GM12878 (cell line): Measurements from ENCODE around the gene INO80E. TPM values are rescaled to one million over a fixed set of nuclear protein-coding genes. Genes with fewer than 3 reads are reported as not detected.

Source experiments
- ATAC-seq: fragments of 200-7000 bp; cut with Tn5 transposase; 3 replicates; pipeline ENCODE4 v1.9.1; 2020; ENCODE audit warnings: mild to moderate bottlenecking, moderate library complexity
- BruUV-seq: library from RNA; stranded (reverse); fragments of 400-500 nt; replicated peaks from 2 replicates; lab custom pipeline; 2021; lab: Mats Ljungman, UMichigan
- CTCF ChIA-PET: fragments of 300-600 bp; sonication (Branson Sonifier 250); formaldehyde crosslinking; extraction: SDS; loops from one replicate; lab custom pipeline; 2021; ENCODE audit warnings: inconsistent platforms; lab: Yijun Ruan, JAX
- POLR2A ChIA-PET: fragments of 350-600 bp; formaldehyde crosslinking; extraction: SDS; loops from one replicate; lab custom pipeline; 2021; ENCODE audit warnings: inconsistent platforms; lab: Charles Lee
- RAD21 ChIA-PET: fragments of 300-600 bp; sonication (Branson Sonifier 250); formaldehyde crosslinking; loops from one replicate; lab custom pipeline; 2023; ENCODE audit warnings: antibody characterized with exemption; ENCODE audit not compliant: unreplicated experiment; lab: Charles Lee
- SMC1A ChIA-PET: fragments of 300-600 bp; sonication (Branson Sonifier 250); formaldehyde crosslinking; loops from one replicate; lab custom pipeline; 2023; ENCODE audit not compliant: unreplicated experiment, uncharacterized antibody; lab: Charles Lee
- DNase-seq: peaks from one replicate; pipeline ENCODE4 v3.0.0-alpha.2; 2011; ENCODE audit warnings: low read depth, low spot score
- FAIRE-seq: peaks from 3 replicates; lab custom pipeline; 2011; peaks lifted over from hg19 to GRCh38; lab: Jason Lieb, UNC
- H2AFZ ChIP-seq: 2 replicates; pipeline ENCODE4 v1.6.0; 2011; ENCODE audit warnings: low read depth, low read length, control low read depth; ENCODE audit not compliant: control insufficient read depth
- H3K27ac ChIP-seq: 2 replicates; pipeline ENCODE4 v1.5.1; 2011; ENCODE audit warnings: control low read depth; ENCODE audit not compliant: control insufficient read depth, insufficient read depth
- H3K27me3 ChIP-seq, 2 experiments: replicated peaks in 1 of 2; 2 replicates each; pipeline versions ENCODE4 v1.6.0 to v1.6.1; 2011; ENCODE audit warnings: low read length in 1 of 2; ENCODE audit not compliant: control insufficient read depth in 2 of 2, insufficient read depth in 2 of 2
- H3K36me3 ChIP-seq, 2 experiments: 2 replicates each; pipeline ENCODE4 v1.5.1; 2011; ENCODE audit warnings: low read length in 1 of 2; ENCODE audit not compliant: control insufficient read depth in 2 of 2, insufficient read depth in 2 of 2
- H3K4me1 ChIP-seq: 2 replicates; pipeline ENCODE4 v1.6.1; 2011; ENCODE audit warnings: mild to moderate bottlenecking, low read length, moderate library complexity, mixed read lengths; ENCODE audit not compliant: control insufficient read depth, insufficient read depth
- H3K4me2 ChIP-seq: 2 replicates; pipeline ENCODE4 v1.6.0; 2011; ENCODE audit warnings: control low read depth; ENCODE audit not compliant: control insufficient read depth, insufficient read depth
- H3K4me3 ChIP-seq: fragments of 200-600 bp; sonication (generic); 2 replicates; pipeline ENCODE4 v1.5.1; 2016
- H3K79me2 ChIP-seq: 2 replicates; pipeline ENCODE4 v1.6.0; 2011; ENCODE audit warnings: low read length; ENCODE audit not compliant: control insufficient read depth, insufficient read depth
- H3K9ac ChIP-seq: 2 replicates; pipeline ENCODE4 v1.8.0; 2011; ENCODE audit warnings: low read length, control low read depth, mixed read lengths; ENCODE audit not compliant: control insufficient read depth, insufficient read depth
- H3K9me3 ChIP-seq: replicated peaks from 3 replicates; pipeline ENCODE4 v1.5.1; 2011; ENCODE audit warnings: mild to moderate bottlenecking, low read length; ENCODE audit not compliant: control insufficient read depth, insufficient read depth
- H4K20me1 ChIP-seq: 2 replicates; pipeline ENCODE4 v1.6.0; 2011; ENCODE audit not compliant: control insufficient read depth, insufficient read depth
- E2F8 ChIP-seq: fragments of 450-650 bp; IDR thresholded peaks from 2 replicates; pipeline ENCODE4 v1.6.1; 2018; ENCODE audit warnings: mild to moderate bottlenecking, low read depth, moderate library complexity; ENCODE audit not compliant: partially characterized antibody
- IRF4 ChIP-seq: IDR thresholded peaks from 2 replicates; pipeline ENCODE4 v1.6.1; 2011; ENCODE audit warnings: low read depth, low read length
- KDM1A ChIP-seq: fragments of 200-600 bp; sonication (generic); IDR thresholded peaks from 2 replicates; pipeline ENCODE4 v1.6.1; 2016; ENCODE audit warnings: borderline replicate concordance
- MLLT1 ChIP-seq: fragments of 450-650 bp; IDR thresholded peaks from 2 replicates; pipeline ENCODE4 v1.6.1; 2016; ENCODE audit warnings: mild to moderate bottlenecking
- MYB ChIP-seq: fragments of 150-350 bp; IDR thresholded peaks from 2 replicates; pipeline ENCODE4 v1.6.1; 2014; ENCODE audit warnings: mild to moderate bottlenecking, low read depth, low read length, borderline replicate concordance
- POLR2AphosphoS2 ChIP-seq: IDR thresholded peaks from 2 replicates; pipeline ENCODE4 v1.6.1; 2011; ENCODE audit warnings: low read depth, mild to moderate bottlenecking, low read length, improper control_type of control experiment, moderate library complexity
- SUPT20H ChIP-seq: IDR thresholded peaks from 2 replicates; pipeline ENCODE4 v1.6.1; 2011; ENCODE audit warnings: low read depth, mild to moderate bottlenecking, low read length, moderate library complexity, borderline replicate concordance; ENCODE audit not compliant: control insufficient read depth
- ZNF274 ChIP-seq: IDR thresholded peaks from one replicate; pipeline ENCODE4 v1.8.0; 2011; ENCODE audit not compliant: insufficient read length, insufficient read depth
- WGBS: methylation state at CpG from one replicate; pipeline ENCODE4 v1.1.6; 2016; ENCODE audit warnings: low lambda C conversion rate; ENCODE audit not compliant: insufficient replicate concordance, insufficient coverage; ENCODE audit errors: missing lambda C conversion rate; 5-methylcytosine and 5-hydroxymethylcytosine counted together
- in situ Hi-C: fragments of 300-500 bp; cut with MboI; formaldehyde crosslinking; loops from 9 replicates; pipeline ENCODE4 v1.14.3; 2018; ENCODE audit warnings: mixed read lengths
- intact Hi-C: fragments of 100-400 bp; cut with micrococcal nuclease; formaldehyde crosslinking; loops from one replicate; pipeline ENCODE4 v1.14.2; 2022; ENCODE audit not compliant: unreplicated experiment
- polyA plus RNA-seq, 11 experiments: library from polyadenylated mRNA; depleted of rRNA in 4 of 11; unstranded in 6 of 11; stranded (reverse) in 5 of 11; fragments of >200 nt; fragmentation: Nextera tagmentation in 4 of 11; fragmentation: Illumina TruSeq in 1 of 11; extraction: Ambion mirVana in 4 of 11; extraction: Trizol in 1 of 11; gene quantifications; 1 replicate in 1 of 11; 2 replicates in 10 of 11; pipeline versions ENCODE4 v1.2.1 to v1.2.3, GENCODE V29; 2011 to 2016; ENCODE audit warnings: inconsistent platforms in 2 of 11, missing spikeins in 2 of 11, low read depth in 1 of 11
- total RNA-seq, 4 experiments: library from RNA; depleted of rRNA in 3 of 4; stranded (reverse); fragments of >200 nt in 3 of 4; fragmentation: Illumina TruSeq in 1 of 4; extraction: Trizol in 1 of 4; gene quantifications; 2 replicates each; pipeline versions ENCODE4 v1.2.1 to v1.2.3, GENCODE V29; 2013 to 2021
- TF ChIP-seq, protein P1 (sequence below): IDR thresholded peaks from 2 replicates; pipeline ENCODE4 v1.6.1; 2011; ENCODE audit warnings: mild to moderate bottlenecking, low read depth, low read length, moderate library complexity; ENCODE audit not compliant: insufficient replicate concordance
- TF ChIP-seq, protein P2 (sequence below): fragments of 450-650 bp; formaldehyde crosslinking; IDR thresholded peaks from 2 replicates; pipeline ENCODE4 v1.4.0; 2020; ENCODE audit warnings: mild to moderate bottlenecking, moderate library complexity

The INO80E gene
- total and polyA plus RNA-seq, 10 of the 15 experiments (the other 5 are each of a cell fraction or from before 2014, with no cell fraction given): 0.39 to 74.0 (median 33.0) TPM

DNA sequence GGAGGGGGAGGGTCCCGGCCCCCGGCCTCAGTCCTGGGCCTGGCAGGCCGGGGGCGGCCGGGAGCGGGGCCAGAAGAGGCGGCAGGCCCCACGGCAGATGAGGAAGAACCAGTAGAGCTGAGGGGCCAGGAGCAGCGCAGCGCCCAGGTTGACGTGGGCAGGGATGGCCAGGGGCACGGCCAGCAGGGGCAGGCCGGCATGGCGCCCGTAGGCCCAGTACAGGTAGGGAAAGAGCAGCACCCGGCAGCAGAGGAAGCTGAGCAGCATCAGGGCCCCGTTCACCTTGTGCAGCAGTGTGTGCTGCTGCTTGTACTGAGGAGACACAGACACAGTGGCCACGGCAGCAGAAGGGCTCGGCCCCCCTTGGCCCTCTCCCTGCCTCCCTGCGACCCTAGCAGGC lies 29.1 kb downstream of the INO80E start:
- in situ Hi-C loops (loop anchor here (5.0 kb wide), 1 partner anchor 328 kb away; no protein-coding TSS in a partner anchor), intact Hi-C loops (loop anchor here (10.0 kb wide), 1 partner anchor 120 kb away; the partner anchor contains the start of gene ASPHD1)
- Histone ChIP-seq H3K27ac (no peak overlapping the region), H2AFZ (no peak overlapping the region), H3K4me1 (0 out of 2 replicates have a peak, but pooled peaks cover 2% of the 10 kb centered on the region), H3K27me3 (peaks cover 3 to 9% of the 10 kb centered on the region in 2 experiments; a peak in 3 of 4 replicates), H3K9me3 (no peaks in the 10 kb centered on the region), H3K36me3 (no peaks in the 10 kb centered on the region), H3K4me3 (no peak overlapping the region), H4K20me1 (no peaks in the 10 kb centered on the region; the same call in 1 of the 2 replicates), H3K9ac (no peak overlapping the region), H3K79me2 (no peaks in the 10 kb centered on the region), H3K4me2 (no peak overlapping the region)
- ChIA-PET POLR2A (no interaction called here), RAD21 (no interaction called here), CTCF (interaction anchor here (1.0 kb wide), 1 partner anchor 7 kb away, joined by 3 read pairs; no protein-coding TSS in a partner anchor), SMC1A (no interaction called here)
- DNase-seq: no peak
- 22% methylated on average over 20 of the region's 20 CpGs for WGBS
- ATAC-seq: no peak
- BruUV-seq: no TSS peak
- FAIRE-seq: no peak
- TF ChIP-seq POLR2AphosphoS2: no peak
- no peak for TF ChIP-seq E2F8
- TF ChIP-seq ZNF274: no peak
- TF ChIP-seq MYB: no peak
- no peak for TF ChIP-seq SUPT20H
- TF ChIP-seq, protein P1, sequence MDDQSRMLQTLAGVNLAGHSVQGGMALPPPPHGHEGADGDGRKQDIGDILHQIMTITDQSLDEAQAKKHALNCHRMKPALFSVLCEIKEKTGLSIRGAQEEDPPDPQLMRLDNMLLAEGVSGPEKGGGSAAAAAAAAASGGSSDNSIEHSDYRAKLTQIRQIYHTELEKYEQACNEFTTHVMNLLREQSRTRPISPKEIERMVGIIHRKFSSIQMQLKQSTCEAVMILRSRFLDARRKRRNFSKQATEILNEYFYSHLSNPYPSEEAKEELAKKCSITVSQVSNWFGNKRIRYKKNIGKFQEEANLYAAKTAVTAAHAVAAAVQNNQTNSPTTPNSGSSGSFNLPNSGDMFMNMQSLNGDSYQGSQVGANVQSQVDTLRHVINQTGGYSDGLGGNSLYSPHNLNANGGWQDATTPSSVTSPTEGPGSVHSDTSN: no peak
- no peak for TF ChIP-seq KDM1A
- TF ChIP-seq MLLT1: no peak
- TF ChIP-seq, protein P2, sequence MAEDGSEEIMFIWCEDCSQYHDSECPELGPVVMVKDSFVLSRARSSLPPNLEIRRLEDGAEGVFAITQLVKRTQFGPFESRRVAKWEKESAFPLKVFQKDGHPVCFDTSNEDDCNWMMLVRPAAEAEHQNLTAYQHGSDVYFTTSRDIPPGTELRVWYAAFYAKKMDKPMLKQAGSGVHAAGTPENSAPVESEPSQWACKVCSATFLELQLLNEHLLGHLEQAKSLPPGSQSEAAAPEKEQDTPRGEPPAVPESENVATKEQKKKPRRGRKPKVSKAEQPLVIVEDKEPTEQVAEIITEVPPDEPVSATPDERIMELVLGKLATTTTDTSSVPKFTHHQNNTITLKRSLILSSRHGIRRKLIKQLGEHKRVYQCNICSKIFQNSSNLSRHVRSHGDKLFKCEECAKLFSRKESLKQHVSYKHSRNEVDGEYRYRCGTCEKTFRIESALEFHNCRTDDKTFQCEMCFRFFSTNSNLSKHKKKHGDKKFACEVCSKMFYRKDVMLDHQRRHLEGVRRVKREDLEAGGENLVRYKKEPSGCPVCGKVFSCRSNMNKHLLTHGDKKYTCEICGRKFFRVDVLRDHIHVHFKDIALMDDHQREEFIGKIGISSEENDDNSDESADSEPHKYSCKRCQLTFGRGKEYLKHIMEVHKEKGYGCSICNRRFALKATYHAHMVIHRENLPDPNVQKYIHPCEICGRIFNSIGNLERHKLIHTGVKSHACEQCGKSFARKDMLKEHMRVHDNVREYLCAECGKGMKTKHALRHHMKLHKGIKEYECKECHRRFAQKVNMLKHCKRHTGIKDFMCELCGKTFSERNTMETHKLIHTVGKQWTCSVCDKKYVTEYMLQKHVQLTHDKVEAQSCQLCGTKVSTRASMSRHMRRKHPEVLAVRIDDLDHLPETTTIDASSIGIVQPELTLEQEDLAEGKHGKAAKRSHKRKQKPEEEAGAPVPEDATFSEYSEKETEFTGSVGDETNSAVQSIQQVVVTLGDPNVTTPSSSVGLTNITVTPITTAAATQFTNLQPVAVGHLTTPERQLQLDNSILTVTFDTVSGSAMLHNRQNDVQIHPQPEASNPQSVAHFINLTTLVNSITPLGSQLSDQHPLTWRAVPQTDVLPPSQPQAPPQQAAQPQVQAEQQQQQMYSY (CRISPR knock-in tag): no peak
- no peak for TF ChIP-seq IRF4
